ENCODE measurements around the gene UNC13A. TPM values are rescaled to one million over a fixed set of nuclear protein-coding genes. Genes with fewer than 3 reads are reported as not detected.

Gene UNC13A
- total and polyA plus RNA-seq, 2 of the 8 experiments (the other 6 are each of a cell fraction or from before 2014, with no cell fraction given): 13.1 to 47.6 TPM

DNA sequence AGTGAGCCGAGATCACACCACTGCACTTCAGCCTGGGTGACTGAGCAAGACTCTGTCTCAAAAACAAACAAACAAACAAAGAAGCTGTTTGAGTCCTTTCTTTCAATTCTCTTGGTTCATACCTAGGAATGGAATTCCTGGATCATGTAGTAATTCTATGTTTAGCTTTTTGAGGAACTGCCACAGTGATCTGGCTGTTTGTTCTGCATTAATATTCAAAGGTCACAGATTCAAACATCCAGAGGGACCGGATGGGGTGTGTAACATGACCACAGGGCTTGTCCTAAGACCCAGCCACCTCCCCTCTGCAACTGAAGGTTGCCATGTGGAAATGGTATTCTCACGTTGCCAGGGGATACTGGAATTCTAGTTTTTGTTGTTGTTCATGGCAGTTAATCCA lies 122.5 kb downstream of the UNC13A start:
- no peaks in the 10 kb centered on the region for H3K79me1 ChIP-seq (ENCODE audit: low read depth, low read length)
- H2AFZ ChIP-seq (ENCODE audit: low read length): no peak overlapping the region
- WGBS, 2 experiments (ENCODE audit: extremely low coverage in 1 of 2, insufficient coverage in 1 of 2, insufficient read length in 1 of 2, insufficient replicate concordance in 2 of 2, low coverage in 1 of 2, low lambda C conversion rate in 2 of 2, missing lambda C conversion rate in 1 of 2): 93% methylated on average over 3 of the region's 3 CpGs; no CpG with 5 or more reads in 1 of the 2 experiments
- no peak overlapping the region for H2BK120ac ChIP-seq (replicated peaks; ENCODE audit: low read depth, low read length)
- no peak overlapping the region for H3K14ac ChIP-seq (ENCODE audit: insufficient read length)
- no peak overlapping the region for H3K27ac ChIP-seq (ENCODE audit: low read depth, low read length)
- no peak overlapping the region for H3K4me3 ChIP-seq (ENCODE audit: extremely low read depth in 1 of 4, insufficient read depth in 2 of 4, low read depth in 3 of 4, low read length in 4 of 4)
- no peak overlapping the region for H4K8ac ChIP-seq (ENCODE audit: extremely low read depth, insufficient read depth, low read length)
- FAIRE-seq (no peak), DNase-seq (ENCODE audit: low read depth in 1 of 2, low spot score in 2 of 2) (no peak)
- H3K9me3 ChIP-seq (ENCODE audit: insufficient read depth in 2 of 2, low read depth in 1 of 2, low read length in 1 of 2): no peaks in the 10 kb centered on the region
- no peaks in the 10 kb centered on the region for H3K27me3 ChIP-seq (replicated peaks in 1 of 4; ENCODE audit: control insufficient read depth in 3 of 4, extremely low read depth in 1 of 4, insufficient read depth in 3 of 4, low read length in 3 of 4)
- ChIA-PET POLR2A (ENCODE audit: partially characterized antibody) (no interaction called here), CTCF (ENCODE audit: partially characterized antibody) (interaction anchor here (0.6 to 1.7 kb wide), 4 partner anchors 8 to 202 kb away, joined by 3 to 5 read pairs (median 4); no protein-coding TSS in a partner anchor)
- no peak overlapping the region for H3K18ac ChIP-seq (ENCODE audit: extremely low read depth, low read length)
- no peak overlapping the region for H3K4me2 ChIP-seq (ENCODE audit: insufficient read depth in 1 of 2, low read depth in 2 of 2, low read length in 2 of 2)
- H3K56ac ChIP-seq (replicated peaks; ENCODE audit: insufficient read length, low read depth, low read length): no peak overlapping the region
- no peak overlapping the region for H3K9ac ChIP-seq (replicated peaks in 1 of 4; ENCODE audit: extremely low read depth in 1 of 4, low read depth in 3 of 4, low read length in 3 of 4)
- H2AK5ac ChIP-seq (ENCODE audit: low read depth, low read length): no peak overlapping the region
- H2BK12ac ChIP-seq (ENCODE audit: low read depth, low read length): no peak overlapping the region
- no peaks in the 10 kb centered on the region for H3K4me1 ChIP-seq (replicated peaks in 1 of 4; ENCODE audit: control insufficient read depth in 3 of 4, insufficient read depth in 4 of 4, low read length in 3 of 4)
- no peak overlapping the region for H2BK20ac ChIP-seq (ENCODE audit: low read length)
- peaks cover 0 to 9% (median 4%) of the 10 kb centered on the region in 4 experiments; a peak in 4 of 8 replicates for H3K36me3 ChIP-seq (ENCODE audit: control insufficient read depth in 2 of 4, insufficient read depth in 4 of 4, low read length in 3 of 4)
- H3K79me2 ChIP-seq (ENCODE audit: control insufficient read depth in 1 of 2, insufficient read depth in 2 of 2, low read length in 2 of 2): no peaks in the 10 kb centered on the region
- no peak overlapping the region for H2BK5ac ChIP-seq (ENCODE audit: low read depth, low read length)
- H4K5ac ChIP-seq (ENCODE audit: insufficient read length, low read depth, low read length): no peak overlapping the region
- no peaks in the 10 kb centered on the region for H4K20me1 ChIP-seq (replicated peaks in 1 of 2; ENCODE audit: control insufficient read depth in 1 of 2, insufficient read depth in 2 of 2, low read length in 2 of 2)
- no peak for TF ChIP-seq MAX (IDR thresholded peaks at IDR 0.05)
- TF ChIP-seq JUN (IDR thresholded peaks at IDR 0.05; ENCODE audit: low read depth, low read length): no peak
- no peak for TF ChIP-seq E2F6 (IDR thresholded peaks at IDR 0.05)
- TF ChIP-seq GTF2F1 (IDR thresholded peaks at IDR 0.05; ENCODE audit: borderline replicate concordance, low read depth, low read length): no peak
- no peak for TF ChIP-seq BACH1 (IDR thresholded peaks at IDR 0.05; ENCODE audit: low read length)
- H2BK15ac ChIP-seq (ENCODE audit: low read length): no peak overlapping the region
- H3K23me2 ChIP-seq (ENCODE audit: low read depth, low read length): no peaks in the 10 kb centered on the region
- no peak overlapping the region for H3K23ac ChIP-seq (ENCODE audit: insufficient read length)
- H4K91ac ChIP-seq (replicated peaks; ENCODE audit: insufficient read length, low read length): no peak overlapping the region
- H3K4ac ChIP-seq (replicated peaks; ENCODE audit: insufficient read length, low read depth, low read length): no peak overlapping the region
